ENCODE results near the gene ARHGEF39. TPM values are rescaled to one million over a fixed set of nuclear protein-coding genes. Genes with fewer than 3 reads are reported as not detected.

ARHGEF39 gene
- total and polyA plus RNA-seq, 8 donors = 1.5 to 17.7 (median 10.0) TPM

- TF ChIP-seq CTCF (IDR thresholded peaks at IDR 0.05) = no peak
- H3K27me3 ChIP-seq = no peaks in the 10 kb centered on the region
- no peak overlapping the region for H3K4me3 ChIP-seq
- H3K9me3 ChIP-seq = no peaks in the 10 kb centered on the region
- no peak for DNase-seq
- intact Hi-C loops (cut with DNase I) = loop anchor here in 1 of 2 donors (10.0 kb wide), 1 partner anchor 62 kb away; no protein-coding TSS in a partner anchor
- H3K36me3 ChIP-seq = peaks cover 0 to 21% of the 10 kb centered on the region in 2 donors
- peaks cover 0 to 62% of the 10 kb centered on the region in 2 donors for H3K4me1 ChIP-seq
- no peak for ATAC-seq
- H3K27ac ChIP-seq = peak overlapping the region in 1 of 2 donors; percentile 20
Observed at GRCh38 chr9:35662437-35662836, 2.6 kb downstream of the ARHGEF39 start.

- Histone ChIP-seq H3K36me3 (peaks cover 0 to 21% of the 10 kb centered on the region in 2 donors), H3K4me1 (peaks cover 0 to 68% of the 10 kb centered on the region in 2 donors), H3K4me3 (no peak overlapping the region), H3K9me3 (no peaks in the 10 kb centered on the region), H3K27me3 (no peaks in the 10 kb centered on the region), H3K27ac (peak overlapping the region in 1 of 2 donors; percentile 20)
- intact Hi-C loops (cut with DNase I) = loop anchor here in 1 of 2 donors (10.0 kb wide), 1 partner anchor 63 kb away; no protein-coding TSS in a partner anchor
- ATAC-seq = no peak
- DNase-seq = no peak
- no peak for TF ChIP-seq CTCF (IDR thresholded peaks at IDR 0.05)
Observed at GRCh38 chr9:35661756-35662350, 3.1 kb downstream of the ARHGEF39 start.

- Histone ChIP-seq H3K27me3 (no peaks in the 10 kb centered on the region), H3K27ac (peak overlapping the region; percentile 13 to 20), H3K36me3 (peaks cover 0 to 21% of the 10 kb centered on the region in 2 donors), H3K4me1 (peaks cover 0 to 75% of the 10 kb centered on the region in 2 donors), H3K9me3 (no peaks in the 10 kb centered on the region), H3K4me3 (no peak overlapping the region)
- no peak for ATAC-seq
- no peak for TF ChIP-seq CTCF (IDR thresholded peaks at IDR 0.05)
- DNase-seq = peak in 1 of 4 donors; percentile 35
- intact Hi-C loops (cut with DNase I) = loop anchor here in 1 of 2 donors (10.0 kb wide), 1 partner anchor 64 kb away; no protein-coding TSS in a partner anchor
Observed at GRCh38 chr9:35660966-35661415, 4.0 kb downstream of the ARHGEF39 start.

GRCh38 chr9:35659340-35659739, 5.7 kb downstream of the ARHGEF39 start:
- ATAC-seq = no peak
- Histone ChIP-seq H3K9me3 (no peaks in the 10 kb centered on the region), H3K4me1 (peaks cover 0 to 58% of the 10 kb centered on the region in 2 donors), H3K4me3 (peak overlapping the region; percentile 83 to 96), H3K27me3 (no peaks in the 10 kb centered on the region), H3K36me3 (peaks cover 0 to 21% of the 10 kb centered on the region in 2 donors), H3K27ac (peak overlapping the region; percentile 96 to 97)
- intact Hi-C loops (cut with DNase I) = no loop called here
- DNase-seq = no peak
- no peak for TF ChIP-seq CTCF (IDR thresholded peaks at IDR 0.05)

GRCh38 chr9:35658968-35659220, 6.1 kb downstream of the ARHGEF39 start:
- Histone ChIP-seq H3K4me1 (peaks cover 0 to 56% of the 10 kb centered on the region in 2 donors), H3K4me3 (peak overlapping the region; percentile 83 to 96), H3K27ac (peak overlapping the region; percentile 96 to 97), H3K27me3 (no peaks in the 10 kb centered on the region), H3K36me3 (peaks cover 0 to 21% of the 10 kb centered on the region in 2 donors), H3K9me3 (no peaks in the 10 kb centered on the region)
- ATAC-seq = peak; percentile 3
- intact Hi-C loops (cut with DNase I) = no loop called here
- TF ChIP-seq CTCF (IDR thresholded peaks at IDR 0.05) = no peak
- peak in 1 of 4 donors; percentile 41 for DNase-seq
